GM21381 (cell line): Measurements from ENCODE around the gene POMT1.
"Not testable (repeated sequence)": the region's sequence is repeated elsewhere in the genome, so short reads cannot be mapped to it uniquely, and the experiment has no call there.

Experiments
- ATAC-seq: cut with Tn5 transposase; IDR thresholded peaks from one replicate; pipeline ENCODE4 v1.9.1; 2021; ENCODE audit warnings: mild to moderate bottlenecking, moderate library complexity; ENCODE audit not compliant: unreplicated experiment

The POMT1 gene

DNA sequence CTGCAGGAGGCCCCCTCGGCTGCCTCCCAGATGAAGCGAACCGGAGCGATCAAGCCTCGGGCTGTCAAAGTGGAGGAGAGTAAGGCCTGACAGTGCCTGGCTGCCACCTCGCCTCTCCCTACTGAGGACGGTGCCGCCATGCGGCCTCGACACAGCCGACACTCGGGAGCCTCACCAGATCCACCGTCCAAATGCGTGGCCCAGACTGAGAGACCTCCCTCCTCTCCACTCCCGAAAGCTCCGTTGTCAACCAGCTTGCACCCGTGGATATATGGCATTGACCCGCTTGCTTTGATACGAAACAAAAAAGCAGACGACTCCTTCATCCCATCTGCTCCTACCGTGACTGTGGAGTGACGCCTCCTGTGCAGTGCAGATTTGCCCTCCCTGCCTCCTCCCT, 6.9 kb upstream of the POMT1 start:
- no peak for ATAC-seq

DNA sequence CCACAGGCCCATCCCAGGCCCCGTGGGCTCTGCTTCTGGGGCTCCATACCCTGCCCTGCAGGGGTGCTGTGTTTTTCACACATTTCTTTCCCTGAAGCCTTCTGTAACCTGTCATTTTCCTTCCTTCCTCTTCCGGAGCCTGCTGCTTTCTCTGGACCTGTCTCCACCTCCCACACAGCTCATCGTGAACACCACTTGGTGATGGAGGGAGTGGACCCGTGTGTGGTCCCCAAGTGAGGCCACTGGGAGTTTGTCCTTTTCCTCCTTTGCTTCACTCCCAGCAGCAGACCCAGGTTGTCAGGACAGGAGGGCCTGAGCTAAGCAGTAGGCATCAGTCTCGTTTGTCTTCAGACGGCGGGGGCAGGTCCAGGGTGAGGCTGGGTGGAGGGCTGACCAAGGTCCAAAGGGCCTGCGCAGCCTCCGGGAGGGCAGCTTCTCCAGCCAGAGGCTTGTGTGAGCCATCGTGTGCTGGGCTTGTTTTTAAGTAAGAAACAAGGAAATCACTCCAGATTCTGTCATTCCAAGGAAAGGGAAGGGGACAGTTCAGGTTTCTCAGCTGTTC, 5.8 kb upstream of the POMT1 start:
- no peak for ATAC-seq

DNA sequence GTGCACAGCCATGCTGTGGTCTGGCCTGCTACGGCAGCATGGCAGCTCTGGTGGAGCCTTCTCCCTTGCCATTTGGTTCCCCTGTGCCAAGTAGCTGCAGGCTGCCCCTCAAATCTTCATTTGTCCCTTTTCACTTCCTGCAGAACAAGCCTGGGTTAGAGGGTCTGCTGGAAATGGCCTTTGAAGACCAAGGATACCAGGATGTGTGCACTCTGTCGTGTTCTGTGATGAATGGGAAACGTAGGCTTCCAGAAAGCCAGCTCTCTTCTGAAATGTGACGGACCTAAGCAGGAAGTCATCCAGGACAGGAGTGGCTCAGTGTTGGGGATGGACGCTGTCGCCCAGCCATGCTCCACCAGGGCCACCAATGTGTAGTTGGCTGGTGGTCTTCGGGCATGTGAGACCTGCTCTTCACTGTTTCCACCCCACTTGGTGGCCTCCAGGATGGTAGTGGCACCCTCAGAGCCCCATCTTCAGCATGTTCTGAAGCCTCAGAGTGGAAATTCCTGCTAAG, 3.4 kb upstream of the POMT1 start:
- no peak for ATAC-seq

DNA sequence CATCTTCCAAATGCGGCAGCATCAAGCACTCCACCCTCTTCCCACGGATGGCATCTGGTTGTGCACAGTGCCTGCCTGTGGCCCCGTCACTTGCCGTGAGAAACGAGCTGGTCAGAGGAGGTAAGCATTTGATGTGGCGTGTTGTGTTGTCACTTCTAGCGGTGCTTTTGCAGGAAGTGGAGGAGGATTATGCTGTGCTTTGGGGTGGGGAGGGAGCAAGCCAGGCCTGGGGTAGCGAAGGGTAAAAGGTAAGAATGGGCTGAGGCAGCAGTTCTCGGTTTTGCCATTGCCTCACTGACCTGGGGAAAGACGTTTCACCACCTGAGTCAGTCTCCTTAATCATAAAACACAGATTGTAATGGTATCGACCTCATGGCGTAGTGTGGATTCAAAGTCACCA, 2.3 kb upstream of the POMT1 start:
- no peak for ATAC-seq

DNA sequence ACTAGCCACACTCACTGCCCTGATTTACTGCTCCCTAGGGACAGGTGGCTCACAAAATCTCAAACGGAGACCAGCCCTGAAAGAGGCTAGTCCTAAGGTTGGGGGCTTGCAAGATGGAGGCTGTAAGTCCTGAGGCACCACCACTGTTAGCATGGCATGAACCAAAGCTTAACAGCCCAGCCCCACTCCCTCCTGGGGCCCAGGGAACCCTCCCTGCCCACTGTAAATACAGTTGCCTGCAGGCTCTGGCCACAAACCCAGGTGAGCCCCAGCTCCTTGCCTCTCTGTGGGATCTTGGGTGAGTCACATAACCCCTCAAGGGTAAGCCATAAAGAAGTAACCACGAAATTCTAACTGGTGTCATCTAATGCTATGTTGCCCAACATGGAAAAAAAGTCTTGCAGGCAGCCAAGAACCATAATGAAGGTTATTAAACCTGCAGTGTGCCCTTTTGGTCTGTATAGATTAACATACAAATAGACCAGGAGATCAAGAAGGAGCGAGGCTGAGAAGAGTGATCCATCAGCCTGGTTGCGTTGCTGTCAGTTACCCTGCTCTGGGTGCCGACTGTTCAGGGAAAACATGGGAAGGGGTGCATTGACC, 1.7 kb upstream of the POMT1 start:
- no peak for ATAC-seq

DNA sequence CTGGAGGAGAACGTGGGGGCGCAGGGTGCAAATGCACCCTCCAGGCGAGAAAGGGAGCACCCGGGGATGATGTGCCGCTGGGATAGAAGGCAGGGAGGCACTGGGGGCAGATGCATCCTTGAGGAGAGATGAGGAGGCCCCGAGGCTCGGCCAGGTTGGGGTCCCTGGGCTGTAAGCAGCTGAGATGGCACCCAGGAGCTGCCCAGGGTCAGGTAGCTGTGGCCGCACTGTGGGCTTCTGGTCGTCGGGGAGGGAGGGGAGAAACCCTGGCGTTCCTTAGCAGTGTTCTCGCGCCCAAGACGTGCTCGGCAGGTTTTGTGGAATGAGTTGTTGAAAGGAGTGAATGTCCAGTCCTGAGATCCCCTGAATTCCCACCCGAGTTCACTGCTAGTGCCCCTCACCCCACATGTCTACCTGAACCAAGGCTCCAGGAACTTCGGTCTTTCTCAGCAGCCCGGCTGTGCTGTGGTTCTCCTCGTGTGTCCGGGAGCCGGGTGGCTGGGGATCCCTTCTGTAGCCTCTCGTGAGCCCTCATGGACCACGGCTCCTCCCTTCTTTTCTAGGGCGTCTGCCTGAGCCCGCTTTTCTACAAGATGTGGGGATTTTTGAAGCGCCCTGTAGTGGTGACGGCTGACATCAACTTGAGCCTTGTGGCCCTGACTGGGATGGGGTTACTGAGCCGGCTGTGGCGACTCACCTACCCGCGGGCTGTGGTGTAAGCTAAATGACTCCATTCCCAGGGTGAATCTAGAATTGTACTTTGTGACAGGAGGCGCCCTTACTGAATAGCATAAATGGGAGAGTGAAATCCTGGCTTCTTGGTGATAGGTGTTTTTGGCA, 1.1 kb downstream of the POMT1 start:
- ATAC-seq = no peak

DNA sequence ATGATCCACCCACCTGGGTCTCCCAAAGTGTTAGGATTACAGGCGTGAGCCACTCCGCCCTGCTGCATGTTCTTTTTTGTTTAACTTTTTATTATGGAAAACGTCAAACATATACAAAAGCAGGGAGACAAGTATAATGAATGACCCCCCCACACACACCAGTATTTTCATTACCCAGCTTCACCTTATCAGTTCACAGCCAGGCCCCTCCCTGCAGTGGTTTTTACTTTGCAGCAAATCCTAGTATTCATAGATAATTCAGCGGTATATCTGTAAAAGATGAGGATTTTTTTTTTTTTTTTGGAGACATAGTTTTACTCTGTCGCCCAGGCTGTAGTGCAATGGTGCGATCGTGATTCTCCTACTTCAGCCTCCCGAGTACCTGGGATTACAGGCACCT, 2.3 kb downstream of the POMT1 start:
- no peak for ATAC-seq

DNA sequence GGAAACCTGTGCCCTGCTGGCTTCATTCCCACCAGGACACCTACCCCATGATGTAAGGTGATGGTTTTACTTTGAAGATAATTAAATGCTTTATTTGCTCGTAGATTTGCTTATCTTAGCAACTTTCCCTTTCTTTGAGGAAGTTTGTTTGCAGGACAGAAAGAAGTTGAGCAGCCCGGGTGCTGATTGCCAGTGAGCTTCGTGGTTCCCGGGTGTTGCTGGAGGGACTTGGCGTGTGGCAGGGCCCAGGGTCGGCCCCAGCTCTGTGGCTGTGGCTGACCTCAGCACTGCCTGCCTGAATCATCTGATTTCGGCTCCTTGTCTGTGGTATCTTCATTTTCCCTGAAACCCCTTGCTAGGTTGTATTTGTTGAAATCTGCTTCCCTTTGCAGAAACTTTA, 8.7 kb downstream of the POMT1 start:
- no peak for ATAC-seq

DNA sequence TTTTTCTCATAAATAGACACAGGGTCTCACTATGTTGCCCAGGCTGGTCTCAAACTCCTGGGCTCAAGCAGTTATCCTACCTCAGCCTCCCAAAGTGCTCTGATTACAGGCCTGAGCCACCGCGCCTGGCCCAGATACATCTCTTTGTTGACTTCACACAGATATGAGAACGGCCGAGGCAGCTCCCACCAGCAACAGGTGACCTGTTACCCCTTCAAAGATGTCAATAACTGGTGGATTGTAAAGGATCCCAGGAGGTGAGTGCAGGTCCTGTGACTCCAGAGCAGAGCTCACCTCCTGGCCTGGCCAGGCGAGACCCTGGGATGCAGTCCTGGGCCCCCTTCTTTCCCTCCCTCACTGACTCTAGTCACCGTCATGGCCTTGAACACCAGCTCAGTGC, 9.2 kb downstream of the POMT1 start:
- ATAC-seq = no peak

DNA sequence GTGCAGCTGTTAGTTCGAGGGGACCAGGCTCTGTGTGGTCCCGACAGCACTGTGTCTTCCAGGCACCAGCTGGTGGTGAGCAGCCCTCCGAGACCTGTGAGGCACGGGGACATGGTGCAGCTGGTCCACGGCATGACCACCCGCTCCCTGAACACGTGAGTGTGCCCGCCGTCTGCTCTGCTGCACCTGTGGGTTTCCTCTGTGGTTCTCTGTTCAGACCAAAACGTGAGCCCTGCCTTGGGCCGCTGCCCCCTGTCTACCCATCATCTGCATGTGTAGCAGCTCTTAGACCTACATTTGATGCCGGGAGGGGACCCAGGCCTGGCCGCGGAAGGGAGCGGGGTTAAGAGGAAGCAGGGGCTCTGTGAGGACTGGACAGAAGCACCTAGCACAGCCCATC, 10.5 kb downstream of the POMT1 start:
- no peak for ATAC-seq

DNA sequence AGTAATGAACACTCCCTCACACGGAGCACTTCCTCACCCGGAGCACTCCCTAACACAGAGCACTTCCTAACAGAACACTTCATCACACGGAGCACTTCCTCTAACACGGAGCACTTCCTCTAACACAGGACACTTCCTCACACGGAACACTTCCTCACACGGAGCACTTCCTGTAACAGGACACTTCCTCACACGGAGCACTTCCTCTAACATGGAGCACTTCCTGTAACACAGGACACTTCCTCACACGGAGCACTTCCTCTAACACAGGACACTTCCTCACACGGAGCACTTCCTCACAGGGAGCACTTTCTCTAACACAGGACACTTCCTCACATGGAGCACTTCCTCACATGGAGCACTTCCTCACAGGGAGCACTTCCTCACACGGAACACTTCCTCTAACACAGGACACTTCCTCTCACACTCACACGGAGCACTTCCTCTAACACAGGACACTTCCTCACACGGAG, 12.9 kb downstream of the POMT1 start:
- ATAC-seq = not testable (repeated sequence)

DNA sequence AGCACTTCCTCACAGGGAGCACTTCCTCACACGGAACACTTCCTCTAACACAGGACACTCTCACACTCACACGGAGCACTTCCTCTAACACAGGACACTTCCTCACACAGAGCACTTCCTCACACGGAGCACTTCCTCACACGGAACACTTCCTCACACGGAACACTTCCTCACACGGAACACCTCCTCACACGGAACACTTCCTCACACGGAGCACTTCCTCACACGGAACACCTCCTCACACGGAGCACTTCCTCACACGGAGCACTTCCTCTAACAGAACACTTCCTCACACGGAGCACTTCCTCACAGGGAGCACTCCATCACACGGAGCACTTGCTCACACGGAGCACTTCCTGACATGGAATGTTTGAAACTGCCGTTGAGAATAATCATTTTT, 13.4 kb downstream of the POMT1 start:
- no peak for ATAC-seq

DNA sequence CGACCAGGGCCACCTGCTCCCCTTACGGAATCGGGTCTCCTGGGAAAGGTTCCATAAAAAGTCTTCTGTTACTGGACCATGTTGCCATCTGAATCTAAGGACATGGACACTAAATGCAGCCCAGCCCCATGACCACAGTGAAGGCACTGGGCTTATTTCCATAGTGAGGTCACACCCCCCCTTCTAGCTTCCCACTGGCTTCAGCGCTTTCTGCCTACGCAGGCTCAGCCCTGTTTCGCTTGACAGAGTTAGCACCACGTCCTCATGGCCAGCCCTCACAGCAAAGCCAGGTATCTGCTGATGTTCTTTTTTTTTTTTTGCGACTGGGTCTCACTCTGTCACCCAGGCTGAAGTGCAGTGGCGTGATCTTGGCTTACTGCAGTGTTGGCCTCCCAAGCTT, 14.2 kb downstream of the POMT1 start:
- no peak for ATAC-seq

DNA sequence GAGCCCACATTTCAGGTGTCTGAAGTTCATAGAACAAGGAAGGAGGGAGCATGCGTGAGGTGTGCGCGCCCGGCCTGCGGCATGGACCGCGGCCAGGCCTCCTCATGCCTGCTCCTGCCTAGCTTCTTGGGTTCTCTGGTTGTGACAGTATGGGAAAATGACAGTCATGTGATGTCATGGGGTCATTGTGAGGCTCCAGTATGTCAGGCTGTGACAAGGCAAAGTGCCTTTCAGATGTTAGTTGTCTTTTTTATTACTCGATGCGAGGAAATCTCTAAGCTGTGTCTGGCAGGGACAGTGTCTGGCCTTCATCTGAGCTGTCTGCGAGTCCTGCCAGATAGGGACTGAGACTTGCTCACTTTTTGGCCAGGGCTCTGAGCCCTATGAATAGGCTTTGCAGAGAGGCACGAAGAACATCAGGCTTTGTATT, 15.1 kb downstream of the POMT1 start:
- no peak for ATAC-seq

DNA sequence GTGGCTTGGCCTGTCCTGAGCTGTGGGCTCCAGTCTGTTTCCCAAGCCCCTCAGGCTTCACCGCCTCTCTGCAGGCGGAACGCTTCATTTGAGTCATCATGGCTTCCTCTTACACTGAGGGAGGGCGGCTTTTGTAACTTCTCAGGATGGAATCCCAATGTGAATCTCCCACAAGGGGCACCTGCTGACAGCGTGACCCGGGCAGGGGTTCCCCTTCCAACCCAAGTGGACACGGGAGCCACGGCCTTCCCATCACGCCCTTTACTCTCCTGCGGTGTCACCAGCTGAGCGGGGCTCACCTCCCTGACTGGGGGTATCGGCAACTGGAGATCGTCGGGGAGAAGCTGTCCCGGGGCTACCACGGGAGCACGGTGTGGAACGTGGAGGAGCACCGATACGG, 15.8 kb downstream of the POMT1 start:
- no peak for ATAC-seq

DNA sequence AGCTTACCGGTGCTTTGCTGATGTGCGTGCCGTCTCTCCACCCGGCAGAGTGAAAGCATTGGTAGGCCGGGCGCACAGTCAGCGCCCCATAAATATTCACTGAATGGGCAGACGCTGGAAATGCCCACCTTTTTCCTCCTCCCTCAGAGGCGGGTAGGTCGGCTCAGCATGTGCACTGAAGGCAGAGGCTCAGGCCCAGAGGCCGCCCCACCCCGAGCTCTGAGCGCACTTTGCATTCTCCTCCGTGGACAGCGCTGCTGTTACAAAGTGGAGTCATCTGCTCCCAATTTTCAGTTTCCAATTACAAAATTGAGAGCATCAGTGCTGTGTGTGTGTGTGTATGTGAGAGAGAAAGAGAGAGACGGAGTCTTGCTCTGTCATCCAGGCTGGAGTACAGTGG, 17.8 kb downstream of the POMT1 start:
- ATAC-seq = no peak

DNA sequence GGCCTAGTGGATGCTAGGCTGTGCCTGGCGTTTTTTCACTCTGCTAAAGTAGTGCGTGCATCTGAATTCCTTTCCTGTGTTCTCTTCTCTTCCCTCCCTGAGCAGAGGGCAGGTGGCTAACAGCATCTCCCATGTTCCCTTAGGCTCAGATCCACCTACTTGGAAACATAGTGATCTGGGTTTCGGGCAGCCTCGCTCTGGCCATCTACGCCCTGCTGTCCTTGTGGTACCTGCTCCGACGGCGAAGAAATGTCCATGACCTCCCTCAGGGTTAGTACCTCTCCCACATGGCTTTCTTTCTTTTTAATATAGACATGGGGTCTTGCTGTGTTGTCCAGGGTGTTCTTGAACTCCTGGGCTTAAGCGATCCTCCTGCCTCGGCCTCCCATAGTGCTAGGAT, 18.5 kb downstream of the POMT1 start:
- no peak for ATAC-seq

DNA sequence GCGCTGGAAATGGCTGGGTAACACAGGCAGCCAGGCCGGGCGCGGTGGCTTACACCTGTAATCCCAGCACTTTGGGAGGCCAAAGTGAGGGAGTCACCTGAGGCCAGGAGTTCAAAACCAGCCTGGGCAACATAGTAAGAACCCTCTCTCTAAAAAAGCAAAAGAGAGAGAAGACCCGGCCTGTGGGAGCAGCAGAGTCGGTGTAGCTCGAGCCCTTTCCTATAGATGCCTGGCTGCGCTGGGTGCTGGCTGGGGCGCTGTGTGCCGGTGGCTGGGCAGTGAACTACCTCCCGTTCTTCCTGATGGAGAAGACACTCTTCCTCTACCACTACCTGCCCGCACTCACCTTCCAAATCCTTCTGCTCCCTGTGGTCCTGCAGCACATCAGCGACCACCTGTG, 19.1 kb downstream of the POMT1 start:
- no peak for ATAC-seq

DNA sequence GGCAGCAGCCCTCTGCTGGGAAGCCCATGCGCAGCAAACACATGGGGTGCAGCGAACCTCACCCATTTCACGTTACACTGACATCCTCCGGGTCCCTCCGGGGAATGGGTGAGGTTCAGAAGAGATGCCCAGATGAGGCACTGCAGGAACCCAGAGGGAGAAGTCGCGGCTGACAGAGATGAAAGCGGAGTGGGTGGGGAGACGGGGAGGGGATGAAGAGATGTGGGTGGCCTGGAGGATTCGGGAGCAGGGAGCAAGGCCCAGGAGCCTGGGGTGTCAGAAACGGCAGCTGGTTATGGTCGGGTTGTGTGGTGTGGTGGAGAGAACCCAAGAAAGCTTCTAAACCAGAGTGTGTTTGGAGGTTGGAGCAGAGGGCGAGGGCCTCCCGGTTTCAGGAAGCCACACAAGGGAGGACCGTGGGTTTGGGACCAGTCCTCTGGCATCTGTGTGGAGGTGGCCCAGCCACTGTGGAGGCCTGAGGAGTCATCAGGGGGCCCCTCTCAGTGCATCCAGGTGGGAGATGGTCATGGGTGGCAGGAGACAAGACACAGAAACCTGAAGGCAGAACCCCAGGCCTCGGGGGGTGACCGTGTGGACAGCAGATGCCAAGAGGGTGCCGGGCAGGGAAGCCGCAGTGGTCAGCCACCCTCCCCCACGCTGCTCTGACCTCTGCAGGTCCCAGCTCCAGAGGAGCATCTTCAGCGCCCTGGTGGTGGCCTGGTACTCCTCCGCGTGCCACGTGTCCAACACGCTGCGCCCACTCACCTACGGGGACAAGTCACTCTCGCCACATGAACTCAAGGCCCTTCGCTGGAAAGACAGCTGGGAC, 19.8 kb downstream of the POMT1 start:
- ATAC-seq = no peak

DNA sequence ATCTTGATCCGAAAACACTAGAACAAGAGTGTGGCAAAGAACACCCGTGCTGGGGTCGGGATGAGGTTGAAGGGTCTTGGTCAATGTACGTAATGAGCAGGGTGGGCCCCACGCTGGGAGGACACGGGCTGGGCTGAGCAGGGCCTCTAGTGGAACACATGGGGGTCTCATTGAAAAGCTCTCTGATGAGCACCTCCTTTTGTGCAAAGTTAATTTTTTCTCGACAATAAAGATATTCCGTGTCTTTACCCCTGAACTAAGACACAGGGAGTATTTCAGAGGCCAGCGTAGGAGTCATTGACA, 20.3 kb downstream of the POMT1 start:
- ATAC-seq = no peak
